ENCODE data around the gene HLA-DRB5.
"Not testable (repeated sequence)": the region's sequence is repeated elsewhere in the genome, so short reads cannot be mapped to it uniquely, and the experiment has no call there.

The HLA-DRB5 gene

GRCh38 chr6:32529697-32530430 lies at the start of gene HLA-DRB5:
TSS of gene HLA-DRB5 (minus strand) at chr6:32530287. CDS start at chr6:32530224, 63 bp downstream.
- Histone ChIP-seq H3K4me1 (ENCODE audit: low read length) (no peaks in the 10 kb centered on the region), H3K4me3 (ENCODE audit: low read length) (no peak within 1 kb of the TSS), H3K9ac (ENCODE audit: low read length) (no peak within 1 kb of the TSS), H4K20me1 (ENCODE audit: insufficient read depth, low read length) (no peaks in the 10 kb centered on the region), H3K79me2 (ENCODE audit: low read length) (no peaks in the 10 kb centered on the region), H3K36me3 (replicated peaks; ENCODE audit: insufficient read depth, low read length) (no peaks in the 10 kb centered on the region), H2AFZ (ENCODE audit: low read length) (no peak within 1 kb of the TSS), H3K9me2 (replicated peaks; ENCODE audit: insufficient read depth, low read length) (no peaks in the 10 kb centered on the region), H3K27me3 (replicated peaks; ENCODE audit: insufficient read depth, low read length) (no peaks in the 10 kb centered on the region), H3K9me3 (replicated peaks; ENCODE audit: insufficient read depth, low read length) (no peaks in the 10 kb centered on the region), H3F3A (ENCODE audit: insufficient read depth, low read length) (no peaks in the 10 kb centered on the region), H3K27ac (ENCODE audit: low read length) (no peak within 1 kb of the TSS), H3K4me2 (ENCODE audit: low read depth, low read length) (no peak within 1 kb of the TSS)
- DNase-seq = no peak
- TF ChIP-seq CTCF (IDR thresholded peaks at IDR 0.05; ENCODE audit: low read length) (no peak), EZH2 (optimal IDR thresholded peaks at IDR 0.05; ENCODE audit: low read depth, low read length) (no peak), EZH2phosphoT487 (IDR thresholded peaks at IDR 0.05; ENCODE audit: low read length) (no peak)

- Histone ChIP-seq H3F3A (ENCODE audit: insufficient read depth, low read length) (no peaks in the 10 kb centered on the region), H3K4me1 (ENCODE audit: low read length) (no peaks in the 10 kb centered on the region), H3K9ac (ENCODE audit: low read length) (no peak overlapping the region), H2AFZ (ENCODE audit: low read length) (no peak overlapping the region), H3K27ac (ENCODE audit: low read length) (no peak overlapping the region), H3K9me3 (replicated peaks; ENCODE audit: insufficient read depth, low read length) (no peaks in the 10 kb centered on the region), H4K20me1 (ENCODE audit: insufficient read depth, low read length) (no peaks in the 10 kb centered on the region), H3K4me3 (ENCODE audit: low read length) (no peak overlapping the region), H3K36me3 (replicated peaks; ENCODE audit: insufficient read depth, low read length) (no peaks in the 10 kb centered on the region), H3K9me2 (replicated peaks; ENCODE audit: insufficient read depth, low read length) (no peaks in the 10 kb centered on the region), H3K27me3 (replicated peaks; ENCODE audit: insufficient read depth, low read length) (no peaks in the 10 kb centered on the region), H3K79me2 (ENCODE audit: low read length) (no peaks in the 10 kb centered on the region), H3K4me2 (ENCODE audit: low read depth, low read length) (no peak overlapping the region)
- no peak for DNase-seq
- TF ChIP-seq EZH2 (optimal IDR thresholded peaks at IDR 0.05; ENCODE audit: low read depth, low read length) = no peak
- TF ChIP-seq EZH2phosphoT487 (IDR thresholded peaks at IDR 0.05; ENCODE audit: low read length) = no peak
- TF ChIP-seq CTCF (IDR thresholded peaks at IDR 0.05; ENCODE audit: low read length) = no peak
Observed at GRCh38 chr6:32578962-32579361, 48.9 kb upstream of the HLA-DRB5 start.

DNA sequence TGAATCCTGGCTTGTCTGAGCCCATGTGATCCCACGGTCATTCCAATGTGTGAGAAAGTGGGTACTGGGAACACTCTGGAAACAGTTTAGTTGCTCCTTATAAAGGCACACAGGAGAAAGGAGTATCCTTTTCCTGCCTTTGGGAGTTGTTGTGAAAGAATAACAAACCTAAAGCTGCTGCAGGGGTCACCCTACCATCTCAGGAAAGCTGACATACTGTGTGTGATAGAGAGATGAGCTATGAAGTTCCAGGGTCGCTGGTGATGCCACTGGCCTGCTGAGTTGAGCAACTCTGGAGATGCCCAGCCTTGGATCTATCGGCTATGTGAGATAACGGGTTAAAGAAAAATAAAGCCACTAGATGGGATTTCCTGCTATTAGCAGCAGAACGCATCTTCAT lies 47.4 kb upstream of the HLA-DRB5 start:
- not testable (repeated sequence) for H4K20me1 ChIP-seq (ENCODE audit: insufficient read depth, low read length); H2AFZ ChIP-seq (ENCODE audit: low read length); H3K4me3 ChIP-seq (ENCODE audit: low read length); H3K36me3 ChIP-seq (replicated peaks; ENCODE audit: insufficient read depth, low read length); H3K4me2 ChIP-seq (ENCODE audit: low read depth, low read length); H3K4me1 ChIP-seq (ENCODE audit: low read length); H3K9me3 ChIP-seq (replicated peaks; ENCODE audit: insufficient read depth, low read length); H3K9ac ChIP-seq (ENCODE audit: low read length); H3K27me3 ChIP-seq (replicated peaks; ENCODE audit: insufficient read depth, low read length); H3F3A ChIP-seq (ENCODE audit: insufficient read depth, low read length); H3K79me2 ChIP-seq (ENCODE audit: low read length); H3K9me2 ChIP-seq (replicated peaks; ENCODE audit: insufficient read depth, low read length); DNase-seq; H3K27ac ChIP-seq (ENCODE audit: low read length)

DNA sequence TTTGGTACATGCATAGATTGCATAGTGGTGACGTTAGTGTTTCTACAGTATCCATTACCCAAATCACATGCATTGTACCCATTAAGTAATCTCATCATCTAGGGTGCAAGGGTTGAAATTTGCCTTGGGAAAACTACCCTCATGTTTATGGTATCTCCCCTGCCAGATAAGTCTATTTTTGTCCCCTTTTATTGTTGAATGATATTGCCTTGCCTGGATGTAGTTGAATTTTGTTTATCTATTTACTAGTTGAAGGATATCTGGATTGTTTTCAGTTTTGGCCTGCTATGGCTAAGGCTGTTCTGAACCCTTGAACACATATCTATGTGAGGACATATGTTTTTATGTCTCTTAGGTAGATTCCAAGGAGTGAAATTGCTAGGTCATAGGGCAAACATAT lies 46.2 kb upstream of the HLA-DRB5 start:
- Histone ChIP-seq H3K9me2 (replicated peaks; ENCODE audit: insufficient read depth, low read length) (no peaks in the 10 kb centered on the region), H3F3A (ENCODE audit: insufficient read depth, low read length) (no peaks in the 10 kb centered on the region), H3K4me2 (ENCODE audit: low read depth, low read length) (no peak overlapping the region), H3K27ac (ENCODE audit: low read length) (no peak overlapping the region), H4K20me1 (ENCODE audit: insufficient read depth, low read length) (no peaks in the 10 kb centered on the region), H3K36me3 (replicated peaks; ENCODE audit: insufficient read depth, low read length) (no peaks in the 10 kb centered on the region), H3K27me3 (replicated peaks; ENCODE audit: insufficient read depth, low read length) (no peaks in the 10 kb centered on the region), H3K4me1 (ENCODE audit: low read length) (no peaks in the 10 kb centered on the region), H3K79me2 (ENCODE audit: low read length) (no peaks in the 10 kb centered on the region), H2AFZ (ENCODE audit: low read length) (no peak overlapping the region), H3K9me3 (replicated peaks; ENCODE audit: insufficient read depth, low read length) (no peaks in the 10 kb centered on the region), H3K9ac (ENCODE audit: low read length) (no peak overlapping the region), H3K4me3 (ENCODE audit: low read length) (no peak overlapping the region)
- no peak for DNase-seq
- TF ChIP-seq EZH2phosphoT487 (IDR thresholded peaks at IDR 0.05; ENCODE audit: low read length) = no peak
- no peak for TF ChIP-seq EZH2 (optimal IDR thresholded peaks at IDR 0.05; ENCODE audit: low read depth, low read length)
- no peak for TF ChIP-seq CTCF (IDR thresholded peaks at IDR 0.05; ENCODE audit: low read length)

All from MM.1S (cell line).